CD8-positive, alpha-beta memory T cell (primary cell): ENCODE measurements around the gene CTRL. TPM values are rescaled to one million over a fixed set of nuclear protein-coding genes. Genes with fewer than 3 reads are reported as not detected.
A peak's percentile ranks its signal among the peaks of the same experiment; 100 is the strongest.

Experiments
- CTCF ChIA-PET: fragments of 350-600 bp; sonication (Branson Sonifier 250); formaldehyde crosslinking; loops from one replicate; lab custom pipeline; 2021; ENCODE audit warnings: antibody characterized with exemption; lab: Charles Lee
- POLR2A ChIA-PET: fragments of 350-600 bp; sonication (Branson Sonifier 250); formaldehyde crosslinking; loops from one replicate; lab custom pipeline; 2021; ENCODE audit warnings: antibody characterized with exemption; lab: Charles Lee
- DNase-seq, 5 donors: peaks; one replicate each; pipeline versions ENCODE4 v3.0.0 to v3.0.0-alpha.2; 2020 to 2022; ENCODE audit warnings: mixed read lengths in 1 of 5
- H3K27ac ChIP-seq: one replicate; pipeline ENCODE4 v1.7.0; 2013; ENCODE audit warnings: low read depth, mild to moderate bottlenecking, low read length, moderate library complexity
- H3K27me3 ChIP-seq: 2 replicates; pipeline ENCODE4 v1.7.0; 2013; ENCODE audit warnings: low read length, mild to moderate bottlenecking; ENCODE audit not compliant: insufficient read depth, poor library complexity, severe bottlenecking
- H3K36me3 ChIP-seq: 2 replicates; pipeline ENCODE4 v1.7.0; 2013; ENCODE audit warnings: mild to moderate bottlenecking, low read length, moderate library complexity; ENCODE audit not compliant: insufficient read depth
- H3K4me1 ChIP-seq: 2 replicates; pipeline ENCODE4 v1.7.0; 2013; ENCODE audit warnings: mild to moderate bottlenecking, low read length, moderate library complexity; ENCODE audit not compliant: insufficient read depth
- H3K4me3 ChIP-seq: 2 replicates; pipeline ENCODE4 v1.7.0; 2013; ENCODE audit warnings: mild to moderate bottlenecking, low read length
- H3K9me3 ChIP-seq: 2 replicates; pipeline ENCODE4 v1.7.0; 2013; ENCODE audit warnings: mild to moderate bottlenecking, low read length
- H3K27ac Mint-ChIP-seq, 8 donors: one replicate each; pipeline ENCODE4 v1.8.0; 2020 to 2021; ENCODE audit warnings: mixed read lengths in 8 of 8, mild to moderate bottlenecking in 6 of 8, inconsistent platforms in 3 of 8, moderate library complexity in 3 of 8
- H3K27me3 Mint-ChIP-seq, 2 donors: one replicate each; pipeline ENCODE4 v1.8.0; 2020 to 2021; ENCODE audit warnings: mixed read lengths in 2 of 2, mild to moderate bottlenecking in 1 of 2, moderate library complexity in 1 of 2
- H3K36me3 Mint-ChIP-seq, 3 donors: one replicate each; pipeline ENCODE4 v1.8.0; 2020 to 2021; ENCODE audit warnings: mixed read lengths in 3 of 3, inconsistent platforms in 1 of 3, mild to moderate bottlenecking in 1 of 3
- H3K4me1 Mint-ChIP-seq, 3 donors: one replicate each; pipeline ENCODE4 v1.8.0; 2020 to 2021; ENCODE audit warnings: mixed read lengths in 3 of 3, inconsistent platforms in 1 of 3, mild to moderate bottlenecking in 1 of 3
- H3K4me3 Mint-ChIP-seq, 7 donors: one replicate each; pipeline ENCODE4 v1.8.0; 2020 to 2021; ENCODE audit warnings: mixed read lengths in 7 of 7, mild to moderate bottlenecking in 6 of 7, moderate library complexity in 4 of 7, inconsistent platforms in 2 of 7
- H3K9me3 Mint-ChIP-seq, 5 donors: one replicate each; pipeline ENCODE4 v1.8.0; 2020 to 2022; ENCODE audit warnings: mixed read lengths in 5 of 5, mild to moderate bottlenecking in 3 of 5, moderate library complexity in 2 of 5, inconsistent platforms in 1 of 5
- polyA plus RNA-seq: library from polyadenylated mRNA; unstranded; fragments of 300-500 nt; fragmentation: Illumina TruSeq; gene quantifications from one replicate; pipeline ENCODE4 v1.2.3, GENCODE V29; 2021
- total RNA-seq, 2 experiments: library from RNA; stranded (reverse); gene quantifications; one replicate each; pipeline ENCODE4 v1.2.3, GENCODE V29; 2021

The CTRL gene
- total and polyA plus RNA-seq, 3 experiments from 2014 or later, result 1.5 to 4.9 (median 4.1) TPM

DNA sequence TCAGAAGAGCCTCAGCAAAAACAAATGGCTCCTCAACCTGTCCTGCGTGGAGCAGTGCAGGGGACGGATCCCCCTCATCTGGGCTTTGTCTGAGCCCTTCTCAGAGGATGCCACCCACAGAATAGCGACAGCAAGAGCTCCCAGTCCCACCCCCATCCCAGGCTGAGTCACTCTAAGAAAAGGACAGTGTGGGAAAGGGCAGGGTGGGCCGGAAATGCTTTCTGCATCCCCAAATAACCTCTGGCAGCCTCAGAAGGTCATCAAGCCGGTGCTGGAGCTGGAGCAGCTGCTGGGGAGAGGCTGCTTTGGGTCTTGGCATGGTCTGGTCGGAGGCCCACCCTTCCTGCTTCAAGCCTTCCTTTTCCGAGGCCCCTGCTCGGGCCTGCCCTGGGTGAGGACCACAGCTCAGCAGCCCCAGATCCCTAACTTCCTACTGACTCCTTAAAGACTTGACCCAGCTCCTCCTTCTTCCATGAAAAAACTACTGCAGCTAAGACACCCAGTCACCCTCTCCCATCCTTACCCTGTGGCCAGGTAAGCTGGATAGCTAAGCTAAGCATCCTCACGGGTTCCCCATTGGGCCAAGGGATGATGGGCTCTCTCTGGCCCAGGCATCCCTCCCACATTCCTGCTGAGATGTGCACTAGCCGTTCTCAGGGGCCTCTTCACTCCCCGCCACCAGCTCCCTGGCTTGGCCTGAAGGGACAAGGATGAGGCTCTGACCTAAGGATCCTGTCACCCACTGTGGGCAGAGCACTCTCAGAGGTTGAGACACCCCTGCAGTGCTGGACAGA is 28.1 kb upstream of the CTRL start:
- Histone ChIP-seq H3K4me3 (no peak overlapping the region), H3K27me3 (no peaks in the 10 kb centered on the region), H3K4me1 (no peaks in the 10 kb centered on the region), H3K9me3 (no peaks in the 10 kb centered on the region), H3K27ac (no peak overlapping the region), H3K36me3 (peaks cover 11% of the 10 kb centered on the region)
- ChIA-PET POLR2A (no interaction called here), CTCF (interaction anchor here (1.8 to 2.3 kb wide), 2 partner anchors 76 to 143 kb away, joined by 5 to 8 read pairs; no protein-coding TSS in a partner anchor)
- peak overlapping the region in 1 of 8 donors; percentile 32 for H3K27ac Mint-ChIP-seq
- H3K27me3 Mint-ChIP-seq, result no peaks in the 10 kb centered on the region
- DNase-seq, result no peak
- H3K4me1 Mint-ChIP-seq, result peaks cover 3 to 4% (median 3%) of the 10 kb centered on the region in 3 donors
- peaks cover 0 to 40% (median 7%) of the 10 kb centered on the region in 3 donors for H3K36me3 Mint-ChIP-seq
- no peak overlapping the region for H3K4me3 Mint-ChIP-seq
- H3K9me3 Mint-ChIP-seq, result no peaks in the 10 kb centered on the region

DNA sequence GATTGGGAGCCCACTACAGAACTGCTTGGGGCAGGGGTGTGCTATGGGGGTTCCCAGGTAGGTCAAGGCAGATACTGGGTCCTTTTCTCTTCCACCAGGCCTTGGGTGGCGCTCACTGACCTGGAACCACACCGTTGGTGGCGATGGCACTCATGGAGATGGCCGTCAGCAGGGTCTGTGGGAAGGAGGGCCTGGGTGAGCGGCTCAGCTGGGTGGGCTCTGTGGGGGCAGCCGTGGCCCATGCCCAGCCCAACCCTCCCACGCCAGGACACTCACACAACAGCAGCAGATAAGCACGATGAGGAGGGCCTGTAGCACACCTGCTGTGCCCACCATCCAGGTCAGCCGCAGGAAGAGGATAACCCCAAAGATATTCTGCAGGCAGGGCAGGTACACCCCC is 26.0 kb upstream of the CTRL start:
- Mint-ChIP-seq H3K36me3 (peaks cover 0 to 49% (median 7%) of the 10 kb centered on the region in 3 donors), H3K4me3 (no peak overlapping the region), H3K27ac (no peak overlapping the region), H3K9me3 (no peaks in the 10 kb centered on the region), H3K27me3 (no peaks in the 10 kb centered on the region), H3K4me1 (peaks cover 0 to 2% (median 0%) of the 10 kb centered on the region in 3 donors)
- Histone ChIP-seq H3K4me3 (no peak overlapping the region), H3K9me3 (no peaks in the 10 kb centered on the region), H3K27ac (no peak overlapping the region), H3K27me3 (no peaks in the 10 kb centered on the region), H3K4me1 (no peaks in the 10 kb centered on the region), H3K36me3 (peaks cover 11% of the 10 kb centered on the region)
- CTCF ChIA-PET, result interaction anchor here (1.7 kb wide), 1 partner anchor 141 kb away, joined by 3 read pairs; no protein-coding TSS in a partner anchor
- POLR2A ChIA-PET, result no interaction called here
- no peak for DNase-seq

DNA sequence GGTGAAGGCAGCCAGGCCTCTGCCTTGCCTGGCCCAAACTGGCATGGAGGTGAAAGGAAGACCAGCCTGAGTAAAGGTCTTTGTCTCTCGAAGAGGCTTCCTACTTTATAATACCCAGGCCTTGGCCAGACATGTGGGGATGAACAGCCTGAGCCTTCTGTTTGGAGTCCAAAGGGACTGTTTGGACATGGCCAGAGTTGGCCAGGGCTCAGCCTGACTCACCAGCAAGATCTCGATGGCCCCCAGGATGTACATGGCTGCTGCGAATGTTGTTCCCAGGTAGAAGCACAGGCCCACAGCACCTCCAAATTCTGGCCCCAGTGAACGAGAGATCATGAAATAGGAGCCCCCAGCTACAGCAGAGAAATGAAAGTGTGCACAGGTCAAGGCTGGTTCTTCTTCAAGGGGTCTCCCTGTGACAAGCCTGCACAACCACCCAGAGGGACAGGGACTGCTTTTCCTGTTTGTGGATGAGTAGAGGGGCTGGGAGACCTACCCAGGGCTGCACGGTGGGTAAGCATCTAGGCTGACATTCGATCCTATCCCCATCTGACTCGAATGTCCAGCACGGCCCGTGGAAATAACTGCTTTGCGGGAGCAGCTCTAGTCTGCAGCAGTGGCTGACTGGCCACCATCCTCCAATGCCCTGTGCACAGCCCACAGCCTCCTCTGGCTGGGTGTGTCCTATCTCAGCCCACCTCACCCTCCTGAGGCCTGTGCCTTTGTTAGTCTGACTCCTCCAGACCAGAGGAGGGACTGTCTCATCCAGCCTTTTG is 22.9 kb upstream of the CTRL start:
- CTCF ChIA-PET, result no interaction called here
- Histone ChIP-seq H3K27me3 (no peaks in the 10 kb centered on the region), H3K9me3 (no peaks in the 10 kb centered on the region), H3K27ac (no peak overlapping the region), H3K4me3 (no peak overlapping the region), H3K36me3 (peaks cover 6% of the 10 kb centered on the region), H3K4me1 (no peaks in the 10 kb centered on the region)
- Mint-ChIP-seq H3K36me3 (peaks cover 0 to 41% (median 2%) of the 10 kb centered on the region in 3 donors), H3K4me3 (no peak overlapping the region), H3K27ac (no peak overlapping the region), H3K9me3 (no peaks in the 10 kb centered on the region), H3K4me1 (peaks cover 0 to 2% (median 0%) of the 10 kb centered on the region in 3 donors), H3K27me3 (no peaks in the 10 kb centered on the region)
- POLR2A ChIA-PET, result no interaction called here
- no peak for DNase-seq

DNA sequence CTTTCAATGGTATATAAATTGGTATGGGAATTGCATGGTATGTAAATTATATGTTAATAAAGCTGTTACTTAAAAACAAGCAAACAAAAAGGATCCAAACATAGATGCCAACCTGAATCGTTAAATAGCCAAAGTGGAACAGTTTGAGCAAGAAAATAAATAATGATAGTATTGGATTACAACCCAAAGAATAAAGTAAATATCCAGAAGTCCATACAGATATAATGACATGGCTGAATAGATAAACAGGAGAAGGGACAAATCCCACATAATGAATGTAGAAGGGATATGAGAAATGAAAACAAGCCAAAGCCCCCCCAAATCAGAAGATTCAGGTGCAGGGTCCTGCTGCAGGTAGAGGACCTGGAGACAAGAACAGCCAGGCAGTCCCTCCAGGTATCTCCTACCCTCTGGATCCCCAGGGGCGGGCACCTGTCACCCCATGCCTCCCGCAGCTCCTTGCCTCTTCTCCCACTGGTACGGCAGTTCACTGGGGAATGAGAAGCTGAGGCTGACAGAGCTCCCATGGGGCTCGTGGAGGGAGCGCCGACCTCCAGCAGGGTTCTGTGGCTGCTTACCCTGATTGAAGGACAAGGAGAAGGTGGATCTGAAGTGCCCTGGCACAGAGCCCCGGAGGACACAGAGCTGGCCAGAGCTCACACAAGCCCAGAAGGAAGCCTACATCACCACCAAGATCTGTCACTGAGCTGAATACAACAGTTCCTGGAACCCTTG is 22.1 kb upstream of the CTRL start:
- Histone ChIP-seq H3K9me3 (no peaks in the 10 kb centered on the region), H3K27ac (no peak overlapping the region), H3K27me3 (no peaks in the 10 kb centered on the region), H3K4me3 (no peak overlapping the region), H3K36me3 (peaks cover 6% of the 10 kb centered on the region), H3K4me1 (no peaks in the 10 kb centered on the region)
- Mint-ChIP-seq H3K4me1 (peaks cover 0 to 2% (median 0%) of the 10 kb centered on the region in 3 donors), H3K27me3 (no peaks in the 10 kb centered on the region), H3K27ac (peak overlapping the region in 1 of 8 donors; percentile 55), H3K9me3 (no peaks in the 10 kb centered on the region), H3K36me3 (peaks cover 0 to 39% (median 2%) of the 10 kb centered on the region in 3 donors), H3K4me3 (no peak overlapping the region)
- DNase-seq, result no peak
- ChIA-PET POLR2A (no interaction called here), CTCF (interaction anchor here (1.0 kb wide), 1 partner anchor 34 kb away, joined by 3 read pairs; no protein-coding TSS in a partner anchor)

DNA sequence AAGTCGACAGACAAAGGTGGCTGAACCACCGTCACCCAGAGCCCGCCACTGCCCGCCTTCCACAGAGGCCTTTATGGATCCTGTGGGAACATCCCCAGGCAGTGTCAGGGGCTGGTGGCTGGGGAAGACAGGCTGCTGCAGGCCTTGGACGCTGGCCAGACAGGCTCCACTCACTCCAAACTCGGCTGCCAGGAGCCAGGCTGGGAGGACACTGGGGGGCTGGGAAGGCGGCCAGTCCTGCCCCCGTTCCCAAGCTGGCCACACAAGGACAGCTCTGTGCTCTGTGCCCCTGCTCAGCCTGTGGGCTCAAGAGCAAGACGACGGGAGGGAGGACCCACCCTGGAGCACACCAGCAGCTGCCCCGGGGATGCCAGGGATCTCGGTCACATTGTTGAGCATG is 19.8 kb upstream of the CTRL start:
- no peak overlapping the region for H3K27ac ChIP-seq
- H3K27me3 ChIP-seq, result no peaks in the 10 kb centered on the region
- CTCF ChIA-PET, result interaction anchor here (1.5 kb wide), 1 partner anchor 11 kb away, joined by 4 read pairs; no protein-coding TSS in a partner anchor
- H3K36me3 ChIP-seq, result peaks cover 6% of the 10 kb centered on the region
- Mint-ChIP-seq H3K27me3 (no peaks in the 10 kb centered on the region), H3K9me3 (no peaks in the 10 kb centered on the region), H3K4me3 (no peak overlapping the region), H3K4me1 (no peaks in the 10 kb centered on the region), H3K27ac (no peak overlapping the region), H3K36me3 (peaks cover 0 to 47% (median 2%) of the 10 kb centered on the region in 3 donors)
- no peak for DNase-seq
- no peaks in the 10 kb centered on the region for H3K4me1 ChIP-seq
- POLR2A ChIA-PET, result no interaction called here
- no peak overlapping the region for H3K4me3 ChIP-seq
- H3K9me3 ChIP-seq, result no peaks in the 10 kb centered on the region

DNA sequence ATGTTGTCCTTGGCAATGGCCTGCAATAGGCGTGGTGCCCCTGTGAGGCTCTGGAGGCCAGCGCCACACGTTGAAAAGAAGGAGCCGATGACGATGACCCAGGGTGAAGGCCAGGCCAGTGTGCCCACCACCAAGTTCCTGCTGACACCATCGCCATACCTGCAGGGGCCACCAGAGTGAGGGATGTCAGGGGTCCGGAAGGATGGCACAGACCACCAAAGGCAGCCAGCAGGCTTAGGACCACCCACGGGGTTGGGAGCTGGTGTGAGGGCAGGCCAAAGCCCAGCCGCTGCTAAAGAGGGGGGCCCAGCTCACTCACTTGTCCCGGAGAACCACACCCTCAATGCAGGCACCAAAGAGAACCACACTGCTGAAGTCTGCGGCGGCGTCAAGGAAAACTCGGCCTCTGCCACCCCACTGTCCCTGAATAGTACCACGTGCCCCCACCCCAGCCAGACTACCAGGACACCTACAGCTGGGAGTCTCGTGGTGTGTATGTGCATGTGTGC is 18.7 kb upstream of the CTRL start:
- H3K27ac ChIP-seq, result no peak overlapping the region
- CTCF ChIA-PET, result interaction anchor here (1.5 kb wide), 1 partner anchor 10 kb away, joined by 4 read pairs; no protein-coding TSS in a partner anchor
- H3K4me3 ChIP-seq, result no peak overlapping the region
- peaks cover 10% of the 10 kb centered on the region for H3K36me3 ChIP-seq
- Mint-ChIP-seq H3K4me1 (no peaks in the 10 kb centered on the region), H3K27ac (no peak overlapping the region), H3K4me3 (no peak overlapping the region), H3K27me3 (no peaks in the 10 kb centered on the region), H3K36me3 (peaks cover 0 to 58% (median 2%) of the 10 kb centered on the region in 3 donors), H3K9me3 (no peaks in the 10 kb centered on the region)
- no peaks in the 10 kb centered on the region for H3K27me3 ChIP-seq
- no peaks in the 10 kb centered on the region for H3K4me1 ChIP-seq
- no peaks in the 10 kb centered on the region for H3K9me3 ChIP-seq
- no peak for DNase-seq
- POLR2A ChIA-PET, result no interaction called here

DNA sequence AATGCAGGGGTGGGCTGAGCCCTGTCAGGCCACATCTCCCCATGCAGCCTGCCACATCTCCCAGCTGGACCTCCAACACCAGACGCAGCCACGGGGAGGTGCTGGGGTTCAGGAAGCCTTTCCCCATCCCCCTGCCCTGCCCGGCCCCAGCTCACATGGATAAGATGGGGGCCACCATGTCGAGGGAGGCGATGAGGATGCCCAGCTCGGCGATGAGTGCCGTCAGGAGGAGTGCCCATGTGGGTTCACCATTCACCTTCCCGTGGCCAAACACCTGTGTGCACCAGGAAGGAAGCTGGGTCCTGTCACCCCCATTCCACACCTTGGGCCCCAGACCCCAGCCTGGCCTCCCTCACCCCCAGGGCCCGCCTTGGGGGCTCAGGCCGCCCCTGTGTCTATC is 18.0 kb upstream of the CTRL start:
- Mint-ChIP-seq H3K4me3 (no peak overlapping the region), H3K27ac (no peak overlapping the region), H3K36me3 (peaks cover 0 to 58% (median 0%) of the 10 kb centered on the region in 3 donors), H3K4me1 (no peaks in the 10 kb centered on the region), H3K9me3 (no peaks in the 10 kb centered on the region), H3K27me3 (no peaks in the 10 kb centered on the region)
- Histone ChIP-seq H3K36me3 (peaks cover 10% of the 10 kb centered on the region), H3K4me3 (no peak overlapping the region), H3K4me1 (no peaks in the 10 kb centered on the region), H3K27ac (no peak overlapping the region), H3K9me3 (no peaks in the 10 kb centered on the region), H3K27me3 (no peaks in the 10 kb centered on the region)
- ChIA-PET CTCF (no interaction called here), POLR2A (no interaction called here)
- no peak for DNase-seq
